Bronchial epithelial cell (primary cell): ENCODE results near the gene LAMA2. TPM values are rescaled to one million over a fixed set of nuclear protein-coding genes. Genes with fewer than 3 reads are reported as not detected.
"Not testable (repeated sequence)": the region's sequence is repeated elsewhere in the genome, so short reads cannot be mapped to it uniquely, and the experiment has no call there.

Source experiments
- DNase-seq: peaks from one replicate; pipeline ENCODE4 v3.0.0-alpha.2; 2010; ENCODE audit warnings: low read depth
- FAIRE-seq: peaks from 2 replicates; lab custom pipeline; 2011; peaks lifted over from hg19 to GRCh38; lab: Jason Lieb, UNC
- H3K27me3 ChIP-seq: 2 replicates; pipeline ENCODE4 v1.5.1; 2011; ENCODE audit warnings: low read length; ENCODE audit not compliant: control insufficient read depth, insufficient read depth
- H3K36me3 ChIP-seq: 2 replicates; pipeline ENCODE4 v1.5.1; 2011; ENCODE audit warnings: low read length; ENCODE audit not compliant: control insufficient read depth, insufficient read depth
- H3K4me3 ChIP-seq: 2 replicates; pipeline ENCODE4 v1.5.1; 2011; ENCODE audit warnings: mild to moderate bottlenecking, low read depth, low read length, control low read depth
- CTCF ChIP-seq: IDR thresholded peaks from 2 replicates; pipeline ENCODE4 v1.5.1; 2011; ENCODE audit warnings: mild to moderate bottlenecking, moderate library complexity, low read length, control low read depth, inconsistent platforms; ENCODE audit not compliant: insufficient read depth, severe bottlenecking
- total RNA-seq: library from RNA; depleted of rRNA; stranded (reverse); fragments of >200 nt; gene quantifications from 2 replicates; pipeline ENCODE4 v1.2.1, GENCODE V29; 2014

The LAMA2 gene
- total RNA-seq, 1 donor from 2014 or later = 2.6 TPM

GRCh38 chr6:129055796-129056195 lies 172.9 kb downstream of the LAMA2 start:
- H3K4me3 ChIP-seq = no peak overlapping the region
- FAIRE-seq (no peak), DNase-seq (peak; percentile 79)
- H3K27me3 ChIP-seq = no peaks in the 10 kb centered on the region
- TF ChIP-seq CTCF = no peak
- no peaks in the 10 kb centered on the region for H3K36me3 ChIP-seq

- Histone ChIP-seq H3K4me3 (no peak overlapping the region), H3K27me3 (no peaks in the 10 kb centered on the region), H3K36me3 (no peaks in the 10 kb centered on the region)
- FAIRE-seq = no peak
- DNase-seq = no peak
- no peak for TF ChIP-seq CTCF
Observed at GRCh38 chr6:129059650-129060049, 176.7 kb downstream of the LAMA2 start.

GRCh38 chr6:129069006-129069405 lies 186.1 kb downstream of the LAMA2 start:
- TF ChIP-seq CTCF = no peak
- H3K4me3 ChIP-seq = no peak overlapping the region
- FAIRE-seq (no peak), DNase-seq (no peak)
- no peaks in the 10 kb centered on the region for H3K27me3 ChIP-seq
- no peaks in the 10 kb centered on the region for H3K36me3 ChIP-seq

- H3K4me3 ChIP-seq = no peak overlapping the region
- no peaks in the 10 kb centered on the region for H3K36me3 ChIP-seq
- TF ChIP-seq CTCF = no peak
- FAIRE-seq = no peak
- no peaks in the 10 kb centered on the region for H3K27me3 ChIP-seq
- no peak for DNase-seq
Observed at GRCh38 chr6:129073051-129073450, 190.1 kb downstream of the LAMA2 start.

- no peak for TF ChIP-seq CTCF
- DNase-seq (no peak), FAIRE-seq (no peak)
- Histone ChIP-seq H3K27me3 (no peaks in the 10 kb centered on the region), H3K4me3 (no peak overlapping the region), H3K36me3 (no peaks in the 10 kb centered on the region)
Observed at GRCh38 chr6:129073691-129074395, 190.9 kb downstream of the LAMA2 start.

DNA sequence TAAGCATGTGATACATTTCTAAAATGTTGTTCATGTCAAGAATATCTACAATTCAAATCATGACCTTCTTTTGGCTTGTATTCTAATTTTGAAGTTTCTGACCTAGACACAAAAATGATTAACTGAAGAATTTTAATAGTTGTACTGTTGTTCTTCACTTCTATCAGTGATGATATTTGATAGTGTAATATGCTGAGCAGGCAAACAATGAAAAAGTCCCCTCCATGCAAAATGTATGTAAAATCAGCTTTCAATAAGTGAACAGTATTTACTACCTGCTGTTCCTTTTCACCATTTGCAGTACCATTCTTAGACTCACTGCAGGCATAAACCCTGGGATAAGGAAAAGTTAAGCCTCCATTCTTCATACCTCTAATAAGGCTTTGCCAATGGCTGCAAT lies 201.5 kb downstream of the LAMA2 start:
- no peak for TF ChIP-seq CTCF

DNA sequence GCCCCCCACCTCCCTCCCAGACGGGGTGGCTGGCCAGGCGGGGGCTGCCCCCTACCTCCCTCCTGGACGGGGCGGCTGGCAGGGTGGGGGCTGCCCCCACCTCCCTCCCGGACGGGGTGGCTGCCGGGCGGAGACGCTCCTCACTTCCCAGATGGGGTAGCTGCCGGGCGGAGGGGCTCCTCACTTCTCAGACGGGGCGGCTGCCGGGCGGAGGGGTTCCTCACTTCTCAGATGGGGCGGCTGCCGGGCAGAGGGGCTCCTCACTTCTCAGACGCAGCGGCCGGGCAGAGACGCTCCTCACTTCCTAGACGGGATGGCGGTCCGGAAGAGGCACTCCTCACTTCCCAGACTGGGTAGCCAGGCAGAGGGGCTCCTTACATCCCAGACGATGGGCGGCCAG lies 205.5 kb downstream of the LAMA2 start:
- DNase-seq, H3K27me3 ChIP-seq, FAIRE-seq, H3K4me3 ChIP-seq, H3K36me3 ChIP-seq: not testable (repeated sequence)

More for the DNA sequence above, 201.5 kb downstream of the LAMA2 start:
- Histone ChIP-seq H3K4me3 (no peak overlapping the region), H3K27me3 (no peaks in the 10 kb centered on the region), H3K36me3 (no peaks in the 10 kb centered on the region)
- FAIRE-seq (no peak), DNase-seq (no peak)
